OCI-LY1 (cell line): ENCODE data around the gene CBFA2T2.

Experiments
- EZH2 ChIP-seq: fragments of 200-600 bp; sonication (generic), shearing (Covaris generic); IDR thresholded peaks from 2 replicates; pipeline ENCODE4 v1.8.0; 2017; ENCODE audit warnings: borderline replicate concordance, mixed run types, mild to moderate bottlenecking, antibody characterized with exemption, low read length, moderate library complexity, mixed read lengths
- TF ChIP-seq, protein P1 (sequence below): fragments of 200-600 bp; sonication (generic), shearing (Covaris generic); IDR thresholded peaks from 2 replicates; pipeline ENCODE4 v1.5.1; 2017; ENCODE audit warnings: mild to moderate bottlenecking, antibody characterized with exemption, low read length, moderate library complexity, mixed read lengths

DNA sequence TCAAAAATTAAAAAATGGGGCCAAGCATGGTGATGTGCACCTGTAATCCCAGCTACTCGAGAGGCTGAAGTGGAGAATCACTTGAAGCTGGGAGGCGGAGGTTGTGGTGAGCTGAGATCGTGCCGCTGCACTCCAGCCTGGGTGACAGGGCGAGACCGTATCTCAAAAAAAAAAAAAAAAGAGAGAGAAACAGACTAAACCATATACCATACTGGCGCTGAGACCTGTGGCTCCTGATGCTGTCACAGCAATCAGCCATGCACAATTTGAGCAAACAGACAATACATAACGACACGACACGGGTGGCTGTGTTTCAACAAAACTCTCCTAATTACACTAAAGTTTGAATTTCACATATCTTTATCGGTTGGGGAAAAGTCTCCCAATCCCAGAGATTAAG, 14.9 kb upstream of the CBFA2T2 start:
- TF ChIP-seq, protein P1, sequence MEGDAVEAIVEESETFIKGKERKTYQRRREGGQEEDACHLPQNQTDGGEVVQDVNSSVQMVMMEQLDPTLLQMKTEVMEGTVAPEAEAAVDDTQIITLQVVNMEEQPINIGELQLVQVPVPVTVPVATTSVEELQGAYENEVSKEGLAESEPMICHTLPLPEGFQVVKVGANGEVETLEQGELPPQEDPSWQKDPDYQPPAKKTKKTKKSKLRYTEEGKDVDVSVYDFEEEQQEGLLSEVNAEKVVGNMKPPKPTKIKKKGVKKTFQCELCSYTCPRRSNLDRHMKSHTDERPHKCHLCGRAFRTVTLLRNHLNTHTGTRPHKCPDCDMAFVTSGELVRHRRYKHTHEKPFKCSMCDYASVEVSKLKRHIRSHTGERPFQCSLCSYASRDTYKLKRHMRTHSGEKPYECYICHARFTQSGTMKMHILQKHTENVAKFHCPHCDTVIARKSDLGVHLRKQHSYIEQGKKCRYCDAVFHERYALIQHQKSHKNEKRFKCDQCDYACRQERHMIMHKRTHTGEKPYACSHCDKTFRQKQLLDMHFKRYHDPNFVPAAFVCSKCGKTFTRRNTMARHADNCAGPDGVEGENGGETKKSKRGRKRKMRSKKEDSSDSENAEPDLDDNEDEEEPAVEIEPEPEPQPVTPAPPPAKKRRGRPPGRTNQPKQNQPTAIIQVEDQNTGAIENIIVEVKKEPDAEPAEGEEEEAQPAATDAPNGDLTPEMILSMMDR = no peak
- TF ChIP-seq EZH2 = no peak
